GM12878 (cell line): ENCODE results near the gene TMPRSS2. TPM values are rescaled to one million over a fixed set of nuclear protein-coding genes. Genes with fewer than 3 reads are reported as not detected.

Experiments
- ATAC-seq: fragments of 200-7000 bp; cut with Tn5 transposase; 3 replicates; pipeline ENCODE4 v1.9.1; 2020; ENCODE audit warnings: mild to moderate bottlenecking, moderate library complexity
- BruUV-seq: library from RNA; stranded (reverse); fragments of 400-500 nt; replicated peaks from 2 replicates; lab custom pipeline; 2021; lab: Mats Ljungman, UMichigan
- CTCF ChIA-PET: fragments of 300-600 bp; sonication (Branson Sonifier 250); formaldehyde crosslinking; extraction: SDS; loops from one replicate; lab custom pipeline; 2021; ENCODE audit warnings: inconsistent platforms; lab: Yijun Ruan, JAX
- POLR2A ChIA-PET: fragments of 350-600 bp; formaldehyde crosslinking; extraction: SDS; loops from one replicate; lab custom pipeline; 2021; ENCODE audit warnings: inconsistent platforms; lab: Charles Lee
- RAD21 ChIA-PET: fragments of 300-600 bp; sonication (Branson Sonifier 250); formaldehyde crosslinking; loops from one replicate; lab custom pipeline; 2023; ENCODE audit warnings: antibody characterized with exemption; ENCODE audit not compliant: unreplicated experiment; lab: Charles Lee
- SMC1A ChIA-PET: fragments of 300-600 bp; sonication (Branson Sonifier 250); formaldehyde crosslinking; loops from one replicate; lab custom pipeline; 2023; ENCODE audit not compliant: unreplicated experiment, uncharacterized antibody; lab: Charles Lee
- DNase-seq: peaks from one replicate; pipeline ENCODE4 v3.0.0-alpha.2; 2011; ENCODE audit warnings: low read depth, low spot score
- FAIRE-seq: peaks from 3 replicates; lab custom pipeline; 2011; peaks lifted over from hg19 to GRCh38; lab: Jason Lieb, UNC
- H2AFZ ChIP-seq: 2 replicates; pipeline ENCODE4 v1.6.0; 2011; ENCODE audit warnings: low read depth, low read length, control low read depth; ENCODE audit not compliant: control insufficient read depth
- H3K27ac ChIP-seq: 2 replicates; pipeline ENCODE4 v1.5.1; 2011; ENCODE audit warnings: control low read depth; ENCODE audit not compliant: control insufficient read depth, insufficient read depth
- H3K27me3 ChIP-seq, 2 experiments: replicated peaks in 1 of 2; 2 replicates each; pipeline versions ENCODE4 v1.6.0 to v1.6.1; 2011; ENCODE audit warnings: low read length in 1 of 2; ENCODE audit not compliant: control insufficient read depth in 2 of 2, insufficient read depth in 2 of 2
- H3K36me3 ChIP-seq, 2 experiments: 2 replicates each; pipeline ENCODE4 v1.5.1; 2011; ENCODE audit warnings: low read length in 1 of 2; ENCODE audit not compliant: control insufficient read depth in 2 of 2, insufficient read depth in 2 of 2
- H3K4me1 ChIP-seq: 2 replicates; pipeline ENCODE4 v1.6.1; 2011; ENCODE audit warnings: mild to moderate bottlenecking, low read length, moderate library complexity, mixed read lengths; ENCODE audit not compliant: control insufficient read depth, insufficient read depth
- H3K4me2 ChIP-seq: 2 replicates; pipeline ENCODE4 v1.6.0; 2011; ENCODE audit warnings: control low read depth; ENCODE audit not compliant: control insufficient read depth, insufficient read depth
- H3K4me3 ChIP-seq: fragments of 200-600 bp; sonication (generic); 2 replicates; pipeline ENCODE4 v1.5.1; 2016
- H3K79me2 ChIP-seq: 2 replicates; pipeline ENCODE4 v1.6.0; 2011; ENCODE audit warnings: low read length; ENCODE audit not compliant: control insufficient read depth, insufficient read depth
- H3K9ac ChIP-seq: 2 replicates; pipeline ENCODE4 v1.8.0; 2011; ENCODE audit warnings: low read length, control low read depth, mixed read lengths; ENCODE audit not compliant: control insufficient read depth, insufficient read depth
- H3K9me3 ChIP-seq: replicated peaks from 3 replicates; pipeline ENCODE4 v1.5.1; 2011; ENCODE audit warnings: mild to moderate bottlenecking, low read length; ENCODE audit not compliant: control insufficient read depth, insufficient read depth
- H4K20me1 ChIP-seq: 2 replicates; pipeline ENCODE4 v1.6.0; 2011; ENCODE audit not compliant: control insufficient read depth, insufficient read depth
- CHD1 ChIP-seq: IDR thresholded peaks from 2 replicates; pipeline ENCODE4 v1.6.1; 2012; ENCODE audit warnings: low read depth, low read length, improper control_type of control experiment
- CHD4 ChIP-seq: fragments of 200-600 bp; sonication (generic); IDR thresholded peaks from 2 replicates; pipeline ENCODE4 v1.6.1; 2016; ENCODE audit warnings: mild to moderate bottlenecking
- EP300 ChIP-seq, 2 experiments: fragments of 150-350 bp in 1 of 2; IDR thresholded peaks; 2 replicates each; pipeline ENCODE4 v1.6.1; 2011 to 2012; ENCODE audit warnings: low read depth in 2 of 2, low read length in 2 of 2, borderline replicate concordance in 1 of 2, improper control_type of control experiment in 1 of 2, inconsistent platforms in 1 of 2; ENCODE audit not compliant: control insufficient read depth in 1 of 2
- FOXK2 ChIP-seq: fragments of 450-650 bp; IDR thresholded peaks from 2 replicates; pipeline ENCODE4 v1.6.1; 2017; ENCODE audit warnings: mild to moderate bottlenecking, moderate library complexity
- KDM1A ChIP-seq: fragments of 200-600 bp; sonication (generic); IDR thresholded peaks from 2 replicates; pipeline ENCODE4 v1.6.1; 2016; ENCODE audit warnings: borderline replicate concordance
- PAX5 ChIP-seq: IDR thresholded peaks from 2 replicates; pipeline ENCODE4 v1.6.1; 2011; ENCODE audit warnings: low read depth, low read length, borderline replicate concordance
- PAX8 ChIP-seq: fragments of 450-650 bp; IDR thresholded peaks from 2 replicates; pipeline ENCODE4 v1.6.1; 2017; ENCODE audit warnings: mild to moderate bottlenecking, moderate library complexity
- POLR2A ChIP-seq: IDR thresholded peaks from 2 replicates; pipeline ENCODE4 v1.6.1; 2011; ENCODE audit warnings: low read depth, mild to moderate bottlenecking, low read length
- POLR2AphosphoS2 ChIP-seq: IDR thresholded peaks from 2 replicates; pipeline ENCODE4 v1.6.1; 2011; ENCODE audit warnings: low read depth, mild to moderate bottlenecking, low read length, improper control_type of control experiment, moderate library complexity
- RELA ChIP-seq: fragments of 450-650 bp; IDR thresholded peaks from 2 replicates; pipeline ENCODE4 v1.8.0; 2014; ENCODE audit warnings: borderline replicate concordance; ENCODE audit not compliant: partially characterized antibody
- RUNX3 ChIP-seq: IDR thresholded peaks from 2 replicates; pipeline ENCODE4 v1.6.1; 2012; ENCODE audit warnings: low read length, inconsistent platforms
- SUZ12 ChIP-seq: fragments of 200-600 bp; sonication (generic); IDR thresholded peaks from one replicate; pipeline ENCODE4 v1.6.1; 2018; ENCODE audit warnings: antibody characterized with exemption, mild to moderate bottlenecking; ENCODE audit not compliant: unreplicated experiment
- WGBS: methylation state at CpG from one replicate; pipeline ENCODE4 v1.1.6; 2016; ENCODE audit warnings: low lambda C conversion rate; ENCODE audit not compliant: insufficient replicate concordance, insufficient coverage; ENCODE audit errors: missing lambda C conversion rate; 5-methylcytosine and 5-hydroxymethylcytosine counted together
- in situ Hi-C: fragments of 300-500 bp; cut with MboI; formaldehyde crosslinking; loops from 9 replicates; pipeline ENCODE4 v1.14.3; 2018; ENCODE audit warnings: mixed read lengths
- intact Hi-C: fragments of 100-400 bp; cut with micrococcal nuclease; formaldehyde crosslinking; loops from one replicate; pipeline ENCODE4 v1.14.2; 2022; ENCODE audit not compliant: unreplicated experiment
- polyA plus RNA-seq, 11 experiments: library from polyadenylated mRNA; depleted of rRNA in 4 of 11; unstranded in 6 of 11; stranded (reverse) in 5 of 11; fragments of >200 nt; fragmentation: Nextera tagmentation in 4 of 11; fragmentation: Illumina TruSeq in 1 of 11; extraction: Ambion mirVana in 4 of 11; extraction: Trizol in 1 of 11; gene quantifications; 1 replicate in 1 of 11; 2 replicates in 10 of 11; pipeline versions ENCODE4 v1.2.1 to v1.2.3, GENCODE V29; 2011 to 2016; ENCODE audit warnings: inconsistent platforms in 2 of 11, missing spikeins in 2 of 11, low read depth in 1 of 11
- total RNA-seq, 4 experiments: library from RNA; depleted of rRNA in 3 of 4; stranded (reverse); fragments of >200 nt in 3 of 4; fragmentation: Illumina TruSeq in 1 of 4; extraction: Trizol in 1 of 4; gene quantifications; 2 replicates each; pipeline versions ENCODE4 v1.2.1 to v1.2.3, GENCODE V29; 2013 to 2021
- TF ChIP-seq, protein P1 (sequence below): fragments of 150-350 bp; IDR thresholded peaks from 2 replicates; pipeline ENCODE4 v1.6.1; 2014; ENCODE audit warnings: mild to moderate bottlenecking, low read depth, low read length
- TF ChIP-seq, protein P2 (sequence below): IDR thresholded peaks from 2 replicates; pipeline ENCODE4 v1.6.1; 2012; ENCODE audit warnings: low read length, inconsistent platforms

TMPRSS2 gene
- total and polyA plus RNA-seq, 10 of the 15 experiments (the other 5 are each of a cell fraction or from before 2014, with no cell fraction given): 0.19 to 0.26 TPM; not detected in 8

DNA sequence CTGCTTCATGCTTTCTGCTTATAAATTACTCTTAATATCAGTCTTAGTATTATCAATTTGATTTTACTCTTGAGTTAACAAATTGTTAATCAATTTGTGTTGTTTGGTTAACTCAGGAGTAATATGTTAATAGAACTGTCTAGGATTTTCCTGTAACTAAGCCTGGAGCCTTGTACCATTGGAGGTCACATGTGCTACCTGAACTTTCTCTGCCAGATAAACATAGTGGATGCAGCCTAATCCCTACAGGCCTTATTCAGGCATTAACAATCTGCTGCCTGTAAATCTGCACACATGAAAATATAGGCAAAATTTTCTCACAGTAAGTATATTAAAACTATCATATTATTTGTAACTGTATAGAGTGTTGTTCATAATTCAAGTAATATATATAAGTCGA is 47.1 kb upstream of the TMPRSS2 start (continued):
- TF ChIP-seq, protein P1, sequence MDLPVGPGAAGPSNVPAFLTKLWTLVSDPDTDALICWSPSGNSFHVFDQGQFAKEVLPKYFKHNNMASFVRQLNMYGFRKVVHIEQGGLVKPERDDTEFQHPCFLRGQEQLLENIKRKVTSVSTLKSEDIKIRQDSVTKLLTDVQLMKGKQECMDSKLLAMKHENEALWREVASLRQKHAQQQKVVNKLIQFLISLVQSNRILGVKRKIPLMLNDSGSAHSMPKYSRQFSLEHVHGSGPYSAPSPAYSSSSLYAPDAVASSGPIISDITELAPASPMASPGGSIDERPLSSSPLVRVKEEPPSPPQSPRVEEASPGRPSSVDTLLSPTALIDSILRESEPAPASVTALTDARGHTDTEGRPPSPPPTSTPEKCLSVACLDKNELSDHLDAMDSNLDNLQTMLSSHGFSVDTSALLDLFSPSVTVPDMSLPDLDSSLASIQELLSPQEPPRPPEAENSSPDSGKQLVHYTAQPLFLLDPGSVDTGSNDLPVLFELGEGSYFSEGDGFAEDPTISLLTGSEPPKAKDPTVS: no peak
- TF ChIP-seq RELA (no peak), PAX8 (no peak), POLR2A (no peak)

- H3K4me1 ChIP-seq: no peaks in the 10 kb centered on the region
- WGBS: 29% methylated on average over 6 of the region's 6 CpGs
- no peaks in the 10 kb centered on the region for H3K79me2 ChIP-seq
- no peak for TF ChIP-seq RUNX3
- no peak for TF ChIP-seq KDM1A
- TF ChIP-seq PAX5: no peak
- TF ChIP-seq CHD1: no peak
- no peak for TF ChIP-seq FOXK2
- no peak for TF ChIP-seq CHD4
- TF ChIP-seq EP300 (IDR thresholded peaks at IDR 0.05; ENCODE audit: borderline replicate concordance in 1 of 2, control insufficient read depth in 1 of 2, low read depth in 2 of 2, low read length in 2 of 2): no peak
- TF ChIP-seq SUZ12: no peak
- no peak for TF ChIP-seq POLR2AphosphoS2
- TF ChIP-seq, protein P2, sequence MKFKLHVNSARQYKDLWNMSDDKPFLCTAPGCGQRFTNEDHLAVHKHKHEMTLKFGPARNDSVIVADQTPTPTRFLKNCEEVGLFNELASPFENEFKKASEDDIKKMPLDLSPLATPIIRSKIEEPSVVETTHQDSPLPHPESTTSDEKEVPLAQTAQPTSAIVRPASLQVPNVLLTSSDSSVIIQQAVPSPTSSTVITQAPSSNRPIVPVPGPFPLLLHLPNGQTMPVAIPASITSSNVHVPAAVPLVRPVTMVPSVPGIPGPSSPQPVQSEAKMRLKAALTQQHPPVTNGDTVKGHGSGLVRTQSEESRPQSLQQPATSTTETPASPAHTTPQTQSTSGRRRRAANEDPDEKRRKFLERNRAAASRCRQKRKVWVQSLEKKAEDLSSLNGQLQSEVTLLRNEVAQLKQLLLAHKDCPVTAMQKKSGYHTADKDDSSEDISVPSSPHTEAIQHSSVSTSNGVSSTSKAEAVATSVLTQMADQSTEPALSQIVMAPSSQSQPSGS: no peak
- H3K27ac ChIP-seq: no peak overlapping the region
- H3K4me3 ChIP-seq: no peak overlapping the region
- RAD21 ChIA-PET: no interaction called here
- no TSS peak for BruUV-seq
- POLR2A ChIA-PET: no interaction called here
- in situ Hi-C loops (no loop called here), intact Hi-C loops (no loop called here)
- no peak overlapping the region for H2AFZ ChIP-seq
- no peaks in the 10 kb centered on the region for H3K27me3 ChIP-seq
- SMC1A ChIA-PET: no interaction called here
- FAIRE-seq (no peak), ATAC-seq (no peak), DNase-seq (no peak)
- CTCF ChIA-PET: no interaction called here
- no peaks in the 10 kb centered on the region for H3K9me3 ChIP-seq
- H4K20me1 ChIP-seq: no peaks in the 10 kb centered on the region
- no peak overlapping the region for H3K9ac ChIP-seq
- H3K36me3 ChIP-seq: no peaks in the 10 kb centered on the region
- no peak overlapping the region for H3K4me2 ChIP-seq
Observed at GRCh38 chr21:41552254-41552653, 44.3 kb upstream of the TMPRSS2 start.
